SKM-1 treated with dmso at 0.1 percent for 144 hours (cell line): ENCODE results near the gene RIPOR1.
A peak's percentile ranks its signal among the peaks of the same experiment; 100 is the strongest.
"Not testable (repeated sequence)": the region's sequence is repeated elsewhere in the genome, so short reads cannot be mapped to it uniquely, and the experiment has no call there.

ENCODE experiments used
- DNase-seq: peaks from one replicate; lab custom pipeline; 2025; ENCODE audit not compliant: unreplicated experiment; lab: John Stamatoyannopoulos, UW

RIPOR1 gene

DNA sequence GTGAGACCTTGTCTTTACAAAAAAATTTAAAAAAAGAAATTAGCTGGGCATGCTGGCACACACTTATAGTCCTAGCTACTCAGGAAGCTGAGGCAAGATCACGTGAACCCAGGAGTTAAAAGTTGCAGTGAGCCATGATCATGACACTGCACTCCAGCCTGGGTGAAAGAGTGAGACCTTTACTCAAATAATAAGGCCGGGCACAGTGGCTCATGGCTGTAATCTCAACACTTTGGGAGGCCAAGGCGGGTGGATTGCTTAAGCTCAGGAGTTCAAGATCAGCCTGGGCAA, 11.5 kb upstream of the RIPOR1 start:
- DNase-seq, result no peak

GRCh38 chr16:67517661-67518423, 10.8 kb upstream of the RIPOR1 start:
- DNase-seq, result no peak

- no peak for DNase-seq
Observed at GRCh38 chr16:67518676-67519075, 10.0 kb upstream of the RIPOR1 start.

DNA sequence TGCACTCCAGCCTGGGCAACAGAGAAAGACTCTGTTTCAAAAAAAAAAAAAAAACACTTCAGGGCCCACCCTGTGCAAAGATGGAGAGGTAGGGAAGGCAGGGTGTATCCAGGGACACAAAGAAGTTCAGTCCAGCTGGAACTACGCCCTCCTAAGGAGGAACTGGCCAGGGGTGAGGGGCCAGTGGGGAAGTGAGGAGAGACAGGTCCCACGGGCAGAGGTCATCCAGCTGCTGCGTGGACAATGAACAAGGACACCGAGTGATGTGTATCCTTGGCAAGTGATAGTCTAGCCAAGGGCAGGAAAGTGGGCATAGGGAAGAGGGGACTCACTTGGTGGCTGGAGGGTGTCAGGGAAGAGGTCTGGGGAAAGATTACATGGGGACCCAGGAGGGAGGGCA, 9.4 kb upstream of the RIPOR1 start:
- no peak for DNase-seq

DNA sequence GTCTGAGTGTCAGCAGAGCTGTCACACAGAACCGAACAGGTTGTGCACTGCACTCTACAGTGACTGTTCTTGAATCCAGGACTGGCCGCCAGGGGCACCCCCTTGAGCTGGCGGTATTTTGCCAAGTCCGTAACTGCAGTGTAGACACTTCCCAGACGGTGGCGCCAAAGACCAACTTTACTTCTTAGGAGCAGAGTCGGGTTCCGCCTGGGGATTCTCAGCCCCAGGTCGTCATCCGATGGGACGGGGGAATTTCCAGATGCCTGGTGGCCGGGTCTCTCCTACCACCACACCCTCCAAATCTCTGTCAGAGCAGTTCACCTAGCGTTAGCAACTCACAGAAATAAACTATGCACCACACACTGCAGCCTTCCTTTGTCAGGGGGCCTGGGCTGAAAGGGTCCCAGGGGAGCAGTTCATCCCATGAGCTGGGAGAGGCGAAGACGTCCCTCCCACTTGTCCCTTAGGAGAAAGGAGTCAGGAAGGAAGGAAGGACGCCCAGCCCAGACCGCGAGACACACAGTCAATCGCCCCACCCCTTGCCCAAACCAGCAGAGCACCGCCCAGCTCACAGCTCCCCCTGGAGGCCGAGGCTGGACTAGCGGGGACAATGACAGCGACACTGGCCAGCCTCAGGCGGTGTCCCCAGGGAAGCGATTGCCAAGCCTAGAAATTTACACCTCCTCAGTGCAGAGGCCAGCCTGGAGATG, 7.4 kb upstream of the RIPOR1 start:
- peak; percentile 90 for DNase-seq

DNA sequence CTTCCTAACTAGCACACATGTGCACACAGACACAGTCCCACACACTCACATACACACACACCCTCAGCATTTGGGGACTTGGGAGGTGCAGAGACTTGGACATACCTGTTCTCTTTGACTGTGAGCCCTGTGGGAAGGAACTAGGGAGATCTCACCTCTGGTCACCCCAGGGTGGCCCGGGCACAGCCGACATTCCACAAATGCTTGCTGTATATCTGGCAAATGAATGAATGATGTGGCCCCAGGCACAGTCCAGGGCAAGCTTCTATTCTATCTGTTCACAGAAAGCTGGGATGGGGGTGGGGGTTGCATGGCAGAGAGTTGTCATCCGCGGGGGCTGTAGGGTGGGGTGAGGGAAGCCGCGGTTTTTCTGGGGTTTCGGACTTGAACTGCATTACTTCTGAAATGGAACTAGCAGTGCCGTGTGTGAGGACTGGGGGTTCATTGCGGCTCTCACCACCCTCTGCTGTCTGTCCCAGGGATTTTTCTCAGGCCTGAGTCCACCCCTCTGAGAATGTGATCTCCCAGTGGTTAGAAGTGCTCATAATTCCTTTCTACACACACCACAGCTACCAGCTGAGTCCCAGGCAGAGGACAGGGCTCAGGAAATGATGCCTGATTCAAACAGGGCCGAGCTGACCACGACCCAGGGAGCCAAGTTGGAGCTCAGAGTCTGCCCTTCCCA, 3.3 kb upstream of the RIPOR1 start:
- DNase-seq, result no peak

DNA sequence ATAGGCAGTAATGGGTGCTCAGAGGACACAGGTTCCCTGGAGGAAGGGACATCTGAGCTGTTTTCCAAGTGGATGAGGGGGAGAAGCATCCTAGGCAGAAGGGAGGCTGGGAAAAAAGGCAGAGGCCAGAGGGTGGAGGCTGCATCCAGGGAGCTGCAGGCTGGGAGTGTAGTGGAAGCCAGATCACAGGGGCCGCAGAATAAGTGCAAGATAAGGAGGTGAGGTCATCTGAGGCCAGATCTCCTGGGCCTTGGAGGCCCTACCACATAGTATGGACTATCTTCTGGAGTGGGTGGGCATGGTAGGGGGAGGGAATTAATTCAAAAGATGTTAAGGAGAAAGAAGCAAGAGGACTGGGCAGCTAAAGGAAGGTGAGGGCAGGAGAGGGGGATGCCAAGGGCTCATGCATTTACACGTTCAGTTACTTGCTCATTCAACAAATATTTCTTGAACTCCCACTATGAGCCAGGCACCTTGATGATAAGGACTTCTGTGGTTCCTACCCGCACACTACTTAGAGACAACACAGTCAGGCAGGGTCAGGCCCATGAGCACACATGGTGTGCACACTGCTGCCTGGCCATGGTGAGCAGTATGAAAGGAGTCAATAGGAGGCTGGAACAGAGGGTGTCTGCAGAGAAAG, 2.4 kb upstream of the RIPOR1 start:
- no peak for DNase-seq

DNA sequence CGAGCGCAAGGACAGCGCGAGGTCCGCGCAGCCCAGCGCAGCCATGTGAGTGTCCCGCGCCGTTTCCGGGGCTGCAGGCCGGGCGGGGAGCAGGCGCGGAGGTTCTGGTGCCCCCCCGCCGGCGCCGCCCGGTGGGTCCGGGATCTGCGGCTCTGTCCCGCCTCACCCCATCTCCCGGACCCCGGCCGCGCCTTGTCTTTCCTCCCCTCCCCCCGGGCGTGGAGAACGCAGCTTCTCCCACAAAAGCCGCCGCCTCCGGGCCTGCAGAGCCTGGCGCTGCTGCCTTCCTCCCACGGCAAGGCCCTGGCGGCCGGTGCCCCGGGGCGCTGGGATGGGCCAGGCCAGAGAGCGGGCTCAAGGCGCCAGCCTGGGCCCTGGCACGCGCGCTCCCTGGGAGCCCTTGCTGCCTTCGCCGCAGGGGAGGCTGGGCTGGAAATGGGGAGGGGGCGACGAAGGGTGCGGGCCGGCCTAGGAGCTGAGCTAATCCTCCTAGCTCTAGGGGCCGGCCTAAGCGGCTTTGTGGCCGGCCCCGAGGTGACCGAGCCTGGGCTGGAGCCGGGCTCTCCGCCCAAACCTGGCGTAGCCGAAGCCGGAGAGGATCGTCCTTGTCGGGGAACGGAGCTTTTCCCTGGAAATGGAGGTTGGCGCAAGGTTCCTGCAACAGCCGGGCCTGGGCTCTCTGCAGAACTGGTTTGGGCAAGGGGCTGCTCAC, 397 bp downstream of the RIPOR1 start:
- DNase-seq, result no peak

- DNase-seq, result no peak
Observed at GRCh38 chr16:67529582-67530012, 968 bp downstream of the RIPOR1 start.

GRCh38 chr16:67530013-67530939, 1.6 kb downstream of the RIPOR1 start:
- no peak for DNase-seq

DNA sequence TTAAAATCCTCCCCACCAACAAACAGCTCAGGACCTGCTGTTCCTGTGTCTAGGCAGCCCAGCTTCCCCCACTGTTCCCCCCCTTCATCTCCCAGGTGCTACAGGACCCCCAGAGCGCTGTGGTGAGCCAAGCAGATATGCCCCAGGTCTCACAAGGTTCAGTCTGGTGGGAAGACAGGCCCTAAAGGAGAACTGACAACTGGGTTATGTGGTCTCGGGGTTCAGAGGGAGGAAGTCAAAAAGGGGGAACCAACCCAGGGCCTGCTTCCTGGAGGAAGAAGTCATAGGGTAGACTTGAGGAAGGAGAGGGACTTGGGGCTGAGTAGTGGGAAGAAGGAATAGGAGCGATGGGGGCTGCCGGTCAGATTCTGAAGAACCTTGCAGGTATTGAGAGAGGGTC, 2.6 kb downstream of the RIPOR1 start:
- DNase-seq, result peak; percentile 70

DNA sequence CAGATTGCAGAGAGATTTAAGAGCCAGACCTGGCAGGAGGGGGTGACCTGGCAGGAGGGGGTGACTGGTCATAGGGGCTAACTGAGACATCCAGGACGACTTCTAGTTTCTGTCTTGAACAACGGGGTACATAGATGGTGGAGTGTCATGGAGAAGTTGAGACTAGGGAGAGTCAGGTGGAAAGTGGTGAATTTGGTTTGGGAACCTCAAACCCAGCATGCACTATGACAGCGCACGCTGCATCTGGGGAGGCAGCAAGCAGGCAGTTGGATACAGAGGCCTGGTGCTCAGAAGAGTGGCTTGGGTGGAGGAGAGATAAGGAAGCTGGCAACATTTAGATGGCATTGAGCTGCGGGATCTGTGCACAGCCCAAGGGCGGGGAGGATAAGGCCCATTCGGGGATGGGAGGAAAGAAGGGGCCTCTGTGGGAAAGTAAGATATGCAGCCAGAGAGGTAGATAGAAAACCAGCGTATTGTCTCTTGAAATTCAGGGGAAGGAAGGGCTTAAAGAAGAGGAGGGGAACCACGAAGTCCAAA, 4.5 kb downstream of the RIPOR1 start:
- DNase-seq, result no peak

- DNase-seq, result not testable (repeated sequence)
Observed at GRCh38 chr16:67533987-67534386, 5.4 kb downstream of the RIPOR1 start.

GRCh38 chr16:67534431-67534830, 5.8 kb downstream of the RIPOR1 start:
- DNase-seq, result no peak

GRCh38 chr16:67535201-67535600, 6.6 kb downstream of the RIPOR1 start:
- no peak for DNase-seq

GRCh38 chr16:67537270-67537635, 8.6 kb downstream of the RIPOR1 start:
- no peak for DNase-seq

DNA sequence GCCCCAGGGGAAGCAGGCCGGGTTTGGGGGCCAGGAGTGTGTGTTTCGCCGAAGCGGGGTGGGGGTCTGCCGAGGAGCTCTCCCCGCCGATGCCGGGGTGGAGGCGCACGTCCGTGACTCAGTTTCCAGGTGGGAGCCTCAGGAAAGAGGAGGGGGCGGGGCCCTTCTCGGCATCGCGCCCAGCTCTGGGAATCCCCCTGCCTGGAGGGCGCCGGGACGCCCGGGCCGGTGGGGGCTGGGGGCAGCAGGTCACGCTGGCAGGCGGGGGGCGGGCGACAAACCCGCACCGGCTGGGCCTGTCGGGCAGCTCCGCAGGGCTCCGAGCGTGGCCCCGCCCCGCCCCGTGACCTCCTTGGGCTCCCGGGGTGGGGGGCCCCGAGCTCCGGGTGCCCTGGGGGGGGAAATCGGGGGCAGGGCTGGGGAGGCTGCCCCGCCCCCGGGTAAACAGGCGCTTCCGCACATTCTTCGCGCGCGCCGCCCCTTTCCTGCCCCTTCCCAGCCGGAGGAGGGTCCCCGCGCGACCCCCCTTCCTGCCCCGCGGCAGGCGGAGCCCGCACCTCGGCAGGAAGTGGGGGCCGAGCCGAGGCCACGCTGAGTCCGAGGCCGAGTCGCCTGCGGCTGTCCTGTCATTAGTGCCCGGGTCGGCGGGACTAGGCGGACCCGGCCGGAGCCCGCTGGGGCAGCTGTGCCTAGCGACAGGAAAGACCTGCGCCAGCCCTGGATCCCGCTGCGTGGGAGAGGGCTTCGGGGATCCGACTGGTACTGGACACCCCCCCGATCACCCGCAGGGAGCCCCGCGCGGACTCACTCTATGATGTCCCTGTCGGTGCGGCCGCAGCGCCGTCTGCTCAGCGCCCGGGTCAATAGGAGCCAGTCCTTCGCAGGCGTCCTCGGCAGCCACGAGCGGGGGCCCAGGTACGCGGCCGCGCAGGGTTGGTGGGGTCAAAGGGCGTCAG, 9.3 kb downstream of the RIPOR1 start:
- DNase-seq, result no peak

- no peak for DNase-seq
Observed at GRCh38 chr16:67538666-67539101, 10.1 kb downstream of the RIPOR1 start.

- no peak for DNase-seq
Observed at GRCh38 chr16:67539271-67539670, 10.6 kb downstream of the RIPOR1 start.
